ENCODE results near the gene SUSD4.

SUSD4 gene

DNA sequence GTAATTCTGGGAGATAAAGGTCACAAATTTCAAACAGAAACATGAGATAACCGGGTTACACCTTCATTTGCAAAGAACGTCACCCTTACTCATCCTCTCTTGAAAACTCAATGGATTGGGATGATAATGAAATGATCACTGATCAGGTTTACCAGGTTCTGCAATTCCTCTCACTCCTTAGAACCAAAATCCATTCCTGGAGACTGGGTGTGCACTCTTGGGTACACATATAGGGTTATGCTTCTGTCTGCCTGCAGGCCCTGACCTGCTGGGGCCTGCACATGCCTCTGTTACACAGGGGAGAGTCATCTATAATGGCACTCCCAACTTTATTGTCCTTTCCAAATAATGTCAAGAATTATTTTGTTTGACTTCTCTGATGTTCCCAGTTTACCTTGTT, 8.3 kb downstream of the SUSD4 start:
- DNase-seq (ENCODE audit: low read depth): no peak

DNA sequence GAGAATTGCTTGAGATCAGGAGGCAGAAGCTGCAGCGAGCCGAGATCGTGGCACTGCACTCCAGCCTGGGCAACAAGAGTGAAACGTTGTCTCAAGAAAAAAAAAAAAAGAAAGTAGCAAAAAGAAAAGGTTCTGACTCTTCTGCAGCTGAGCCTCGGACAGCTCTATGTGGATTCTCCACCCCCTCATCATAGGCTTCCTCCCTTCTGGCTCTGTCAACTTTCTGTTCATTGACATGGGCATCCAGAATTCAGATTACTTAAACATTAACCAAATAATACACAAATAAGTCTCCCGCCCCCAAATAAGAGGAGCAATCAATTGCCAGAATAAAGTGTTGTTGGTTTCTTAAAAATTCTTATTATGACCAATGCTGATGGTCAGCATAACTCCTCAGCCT, 10.0 kb downstream of the SUSD4 start:
- DNase-seq (ENCODE audit: low read depth): no peak

DNA sequence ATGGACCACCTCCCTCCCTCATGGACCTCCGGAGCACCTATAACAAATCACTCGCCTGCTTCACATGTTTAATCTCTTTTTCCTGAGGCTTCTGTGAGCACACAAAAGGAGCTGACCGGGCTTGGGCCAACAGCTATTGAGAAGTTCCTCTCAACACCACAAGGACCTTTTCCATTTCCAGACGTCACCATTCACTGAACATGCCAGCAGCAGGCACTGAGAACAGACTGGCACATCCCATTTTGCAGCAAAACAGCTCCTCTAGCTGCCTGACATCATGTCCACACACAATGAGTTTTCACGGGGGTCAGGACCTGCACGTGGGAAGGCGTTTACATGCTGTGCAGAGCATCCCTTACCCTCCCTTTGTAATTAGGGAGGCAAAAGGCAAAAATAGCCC, 11.0 kb downstream of the SUSD4 start:
- DNase-seq (ENCODE audit: low read depth): no peak

DNA sequence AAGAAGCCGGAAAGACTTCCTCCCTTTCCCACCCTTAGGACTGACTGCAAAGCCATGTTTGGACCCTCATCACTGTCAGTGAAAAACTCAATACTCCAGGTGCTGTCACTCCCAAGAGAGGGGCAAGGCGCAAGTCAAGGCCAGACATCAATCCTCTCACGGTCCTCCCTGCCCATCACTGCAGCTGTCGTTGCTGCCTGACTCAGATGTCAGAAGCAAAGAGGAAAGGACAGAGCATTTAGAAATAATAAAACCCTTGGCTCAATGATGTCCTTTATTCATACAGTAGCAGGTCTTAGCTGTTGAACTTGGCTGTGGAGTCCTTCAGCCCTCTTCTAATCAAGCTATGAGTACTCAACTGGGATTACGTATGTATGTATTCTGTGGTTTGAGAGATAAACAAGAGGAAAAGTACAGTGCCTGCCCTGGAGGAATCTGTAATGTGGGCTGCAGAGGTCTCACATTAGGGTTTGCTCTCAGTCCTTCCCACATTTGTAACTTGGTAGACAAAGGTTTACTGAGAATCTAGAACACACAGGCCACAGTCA, 13.5 kb downstream of the SUSD4 start:
- no peak for DNase-seq (ENCODE audit: low read depth)

DNA sequence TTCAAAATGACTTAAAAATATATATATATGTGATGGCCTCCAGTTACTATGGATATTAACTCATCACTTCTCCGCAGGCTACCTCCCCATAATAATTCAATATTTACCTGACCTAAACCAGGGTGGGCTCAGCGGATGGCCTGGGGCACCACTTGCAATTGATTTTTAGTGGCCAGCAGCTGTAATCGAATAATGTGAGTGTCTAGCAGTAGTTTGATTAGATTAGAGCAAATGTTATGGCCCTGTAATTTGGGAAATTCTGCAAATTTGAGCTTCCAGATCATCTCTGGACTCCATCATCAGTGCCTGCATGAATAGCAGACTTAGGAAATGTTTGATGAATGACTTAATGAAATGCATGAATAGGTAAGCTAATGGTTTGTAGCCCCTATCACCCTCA, 14.7 kb downstream of the SUSD4 start:
- no peak for DNase-seq (ENCODE audit: low read depth)

DNA sequence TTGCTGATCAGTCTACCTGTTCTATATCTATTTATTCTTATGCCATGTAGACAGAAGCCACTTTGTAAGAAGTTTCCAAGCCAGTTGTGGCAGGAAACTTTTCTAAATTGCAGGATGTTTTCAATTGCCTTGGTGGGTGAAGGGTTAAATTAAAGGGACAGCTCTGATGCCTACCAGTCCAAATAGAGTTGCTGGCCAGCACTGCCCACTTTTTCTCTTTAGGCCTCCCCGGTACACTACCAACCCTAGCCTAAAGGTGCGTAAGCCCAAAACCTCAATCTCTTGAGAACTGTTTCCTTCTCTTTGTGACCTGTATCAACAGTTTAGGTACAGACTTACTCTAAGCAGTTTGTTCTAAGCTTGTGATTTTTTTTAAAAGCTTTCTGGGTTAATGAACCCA, 15.5 kb downstream of the SUSD4 start:
- DNase-seq (ENCODE audit: low read depth): no peak

DNA sequence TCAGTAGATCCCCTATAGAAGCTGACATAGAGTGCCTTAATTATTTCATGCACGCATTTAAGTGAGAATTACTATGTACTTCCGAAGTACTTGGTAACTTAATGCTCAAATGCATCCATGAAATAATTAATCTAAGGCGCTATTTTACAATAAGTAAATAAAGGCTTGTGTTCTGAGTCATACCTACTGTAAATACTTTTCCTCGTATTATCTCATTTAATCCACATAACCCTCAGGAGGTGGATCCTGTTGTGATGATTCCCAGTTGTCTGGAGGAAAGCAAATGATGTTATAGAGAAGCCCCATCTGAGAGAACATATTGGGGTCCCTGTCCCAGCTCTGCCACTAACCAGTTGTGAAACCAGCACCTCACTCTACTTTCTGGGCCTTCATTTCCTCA, 16.4 kb downstream of the SUSD4 start:
- DNase-seq (ENCODE audit: low read depth): no peak

DNA sequence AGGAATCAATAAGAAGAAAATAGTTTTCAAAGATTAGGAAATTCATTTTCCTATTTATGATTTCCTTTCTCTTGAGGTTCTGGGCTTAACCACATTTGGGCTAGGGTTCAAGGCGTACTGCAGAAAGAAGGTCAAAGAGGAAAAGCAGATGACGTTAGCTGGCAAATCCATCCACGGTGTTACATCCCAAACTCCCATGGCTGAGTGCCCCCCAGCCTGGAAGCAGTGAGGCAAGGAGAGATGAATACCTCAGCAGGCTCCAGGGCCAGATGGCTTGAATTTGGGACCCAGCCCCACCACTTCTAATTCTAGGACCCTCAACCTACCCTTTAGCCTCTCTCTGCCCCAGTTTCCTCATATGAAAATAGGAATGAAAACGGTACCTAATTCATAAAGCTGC, 17.7 kb downstream of the SUSD4 start:
- DNase-seq (ENCODE audit: low read depth): no peak

DNA sequence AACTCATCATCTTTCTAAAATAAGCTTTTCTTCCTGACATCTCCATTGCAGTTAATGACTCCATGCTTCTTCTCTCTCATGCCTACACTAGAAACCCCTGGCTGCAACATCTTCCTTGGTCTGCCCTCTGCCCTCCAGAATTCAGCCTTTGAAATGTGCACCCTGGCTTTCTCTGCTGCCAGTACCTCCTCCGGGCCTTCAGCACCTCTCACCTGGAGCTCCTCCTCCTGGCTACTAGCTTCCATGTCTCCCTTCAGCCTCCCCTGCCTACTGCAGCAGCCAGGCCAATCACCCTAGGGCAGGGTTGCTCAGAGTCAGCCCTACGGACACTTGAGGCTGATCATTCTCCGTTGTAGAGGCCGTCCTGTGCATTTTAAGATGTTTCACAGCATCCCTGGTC, 18.3 kb downstream of the SUSD4 start:
- DNase-seq (ENCODE audit: low read depth): no peak

DNA sequence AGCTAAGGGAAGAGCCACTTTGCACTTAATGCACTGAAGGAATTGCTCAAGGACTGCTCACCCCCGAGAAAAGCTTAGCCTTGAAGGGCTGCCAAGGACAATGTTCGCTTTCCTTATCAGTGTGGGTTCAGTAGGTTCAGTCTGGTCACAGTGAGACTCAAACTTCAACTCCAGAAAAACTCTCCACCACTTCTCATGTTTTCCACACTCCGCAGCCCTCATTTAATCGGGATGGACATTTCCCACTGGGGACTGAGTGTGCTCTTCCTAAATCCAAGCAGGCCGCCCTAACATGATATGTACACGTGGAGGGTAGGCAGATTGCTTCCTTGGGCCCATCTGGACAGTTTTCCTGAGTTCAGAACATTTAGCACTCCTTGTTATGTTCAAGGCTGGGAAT, 19.5 kb downstream of the SUSD4 start:
- DNase-seq (ENCODE audit: low read depth): no peak

DNA sequence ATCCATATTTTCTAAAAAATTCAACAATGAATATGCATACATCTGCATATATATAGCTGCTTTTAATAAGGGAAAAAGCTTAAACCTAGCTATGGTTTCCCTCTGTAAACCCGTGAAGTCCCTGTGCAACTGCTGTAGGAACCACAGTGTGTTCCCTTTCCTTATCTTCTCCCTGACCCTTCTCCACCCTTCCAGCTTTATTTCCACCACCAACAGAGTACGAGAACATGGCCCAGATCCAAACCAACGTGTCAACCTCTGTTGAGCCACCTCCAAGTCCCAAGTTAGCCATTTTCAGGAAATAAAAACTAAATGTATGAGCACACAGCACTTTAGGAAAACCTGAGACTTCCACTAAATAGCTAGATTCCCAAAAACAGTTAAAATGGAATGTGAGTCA, 20.3 kb downstream of the SUSD4 start:
- DNase-seq (ENCODE audit: low read depth): no peak

DNA sequence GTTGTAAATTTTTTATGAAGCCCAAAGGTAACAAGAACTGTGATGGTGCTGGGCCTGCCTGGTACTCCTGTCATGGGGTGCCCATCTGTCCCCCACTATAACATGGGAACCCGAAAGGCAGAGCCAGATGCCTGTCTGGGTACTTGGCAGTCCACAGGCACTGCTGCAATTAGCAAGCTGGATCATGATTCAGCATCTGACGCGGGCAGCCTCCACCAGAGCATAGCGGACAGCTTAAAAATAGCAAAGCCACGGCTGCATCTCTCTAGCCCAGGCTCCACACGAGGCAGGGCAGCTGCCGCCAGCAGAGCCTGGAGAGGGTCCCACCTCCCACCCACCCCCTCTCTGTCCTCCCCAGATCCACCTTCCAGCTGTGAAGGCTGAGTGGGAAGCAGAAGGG, 22.9 kb downstream of the SUSD4 start:
- no peak for DNase-seq (ENCODE audit: low read depth)

DNA sequence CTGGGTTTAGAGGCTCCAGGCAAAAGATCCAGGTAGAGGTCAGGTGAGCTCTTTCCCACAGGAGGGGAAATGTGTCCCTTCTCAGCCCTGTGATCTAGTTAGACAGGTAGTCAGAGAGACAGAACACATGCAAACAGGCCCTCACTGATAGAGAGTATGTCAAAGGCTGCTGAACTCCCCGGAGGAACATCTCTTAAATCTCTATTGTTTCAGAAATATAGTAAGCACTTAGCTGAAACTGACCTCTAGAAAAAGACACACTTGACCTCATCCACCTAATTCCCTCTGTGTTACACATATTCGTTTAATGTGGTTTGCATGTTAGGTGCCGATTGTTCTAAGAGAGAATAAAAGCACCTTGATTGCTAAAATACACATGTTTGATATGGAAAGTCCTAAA, 23.3 kb downstream of the SUSD4 start:
- no peak for DNase-seq (ENCODE audit: low read depth)

DNA sequence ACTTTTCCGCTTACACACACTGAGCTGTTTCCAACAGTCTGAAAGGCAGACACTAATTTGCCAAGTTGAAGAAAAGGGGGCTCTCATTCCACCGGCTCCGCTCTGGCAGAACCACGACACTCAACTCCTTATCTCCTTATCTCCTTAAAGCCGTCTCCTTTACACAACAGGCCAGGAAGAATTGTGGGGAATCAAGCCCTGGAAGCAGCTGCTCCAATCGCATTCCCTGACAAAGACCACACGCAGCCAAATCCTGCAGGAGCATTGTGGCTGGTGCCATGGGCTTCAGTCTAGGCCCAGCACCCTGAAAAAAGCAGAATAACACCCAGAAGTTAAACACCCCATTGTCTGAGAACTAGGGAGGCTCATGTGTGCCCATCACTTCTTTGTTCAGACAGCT, 24.1 kb downstream of the SUSD4 start:
- DNase-seq (ENCODE audit: low read depth): no peak

DNA sequence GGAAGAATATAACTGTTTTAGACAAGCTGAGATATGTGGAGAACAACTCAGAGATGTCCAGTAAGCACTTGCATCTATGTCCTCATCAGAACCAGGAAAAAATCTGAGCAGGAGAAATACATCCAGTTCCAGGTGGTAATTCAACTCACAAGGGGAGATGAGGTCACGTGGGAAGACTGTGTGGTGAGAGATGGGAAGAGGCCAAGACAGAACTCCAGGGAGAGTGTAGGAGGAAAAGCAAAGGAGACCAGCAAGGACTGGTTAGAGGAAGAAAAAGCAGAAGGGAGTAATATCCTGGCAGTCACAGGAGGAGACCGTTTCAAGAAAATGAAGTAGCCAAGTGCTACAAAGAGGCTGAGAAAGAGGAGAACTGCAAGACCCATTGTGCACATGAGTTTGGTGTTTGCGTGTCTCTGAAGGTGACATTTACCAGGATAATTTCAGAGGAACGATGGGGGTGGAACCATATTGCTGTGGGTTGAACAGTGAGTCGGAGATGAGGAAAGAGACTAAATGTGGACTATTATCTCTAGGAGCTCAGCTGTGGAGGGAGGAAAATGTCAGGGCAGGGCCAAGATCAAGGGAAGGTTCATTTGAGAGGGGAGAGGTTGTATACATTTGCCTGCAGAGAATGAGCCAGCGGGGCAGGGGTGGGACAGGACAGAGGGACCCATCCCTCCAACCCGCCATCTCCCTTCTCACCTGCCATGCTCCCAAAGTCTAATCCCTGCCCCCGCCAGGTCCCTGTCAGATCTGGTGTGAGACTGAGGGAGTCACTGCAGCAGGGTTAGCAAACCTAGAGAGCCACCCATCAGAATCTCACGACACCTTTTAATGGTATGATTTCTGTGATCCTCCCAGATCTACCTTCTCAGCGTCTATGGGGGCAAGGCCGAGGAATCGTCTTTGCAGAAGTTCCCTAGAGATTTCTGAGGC, 24.9 kb downstream of the SUSD4 start:
- no peak for DNase-seq (ENCODE audit: low read depth)

DNA sequence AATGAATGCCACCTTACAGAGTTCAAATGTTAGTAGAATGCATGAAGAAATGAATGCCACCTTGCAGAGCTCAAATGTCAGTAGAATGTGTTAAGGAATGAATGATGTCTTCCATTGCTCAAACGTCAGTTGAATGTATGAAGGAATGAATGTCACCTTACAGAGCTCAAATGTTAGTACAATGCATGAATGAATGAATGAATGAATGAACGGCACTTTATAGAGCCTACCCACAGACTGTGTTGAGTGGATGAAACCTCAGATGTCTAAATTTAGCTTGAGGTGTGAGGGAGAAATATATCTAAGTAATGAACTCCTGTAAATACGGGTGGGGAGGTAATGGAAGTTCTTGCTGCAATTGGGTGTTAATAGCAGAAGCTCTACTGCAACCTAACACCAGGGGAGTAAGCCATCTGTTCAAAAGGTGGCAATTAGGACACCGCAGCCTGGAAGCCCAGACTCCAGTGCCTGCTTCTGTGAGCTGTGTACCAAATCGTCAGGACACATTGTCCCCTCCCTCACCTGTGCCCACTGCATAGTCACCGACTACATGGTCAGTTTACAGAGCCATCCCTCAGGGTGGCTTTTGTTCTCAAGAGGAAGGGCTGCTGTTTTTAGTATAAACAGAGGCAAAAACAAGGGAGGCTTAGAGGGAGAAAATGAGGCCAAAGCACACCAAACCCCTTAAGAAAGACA, 26.7 kb downstream of the SUSD4 start:
- no peak for DNase-seq (ENCODE audit: low read depth)

DNA sequence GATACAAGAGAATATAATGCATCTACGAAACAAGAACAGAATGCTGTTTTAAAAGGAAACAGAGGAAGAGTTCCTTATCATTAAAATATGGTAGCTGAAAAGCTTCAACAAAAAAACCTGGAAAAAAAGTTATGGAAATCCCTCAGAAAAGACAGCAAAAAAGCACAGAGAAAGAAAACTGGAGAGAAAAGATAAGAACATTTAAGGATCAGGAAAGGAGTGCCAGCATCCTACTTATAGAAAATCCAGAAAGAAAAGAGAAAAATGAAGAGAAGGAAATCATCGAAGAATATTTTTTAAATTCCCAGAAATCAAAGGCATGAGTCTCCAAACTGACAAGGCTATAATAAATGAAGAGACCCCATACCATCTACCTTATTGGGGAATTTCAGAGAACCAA, 29.8 kb downstream of the SUSD4 start:
- no peak for DNase-seq (ENCODE audit: low read depth)

DNA sequence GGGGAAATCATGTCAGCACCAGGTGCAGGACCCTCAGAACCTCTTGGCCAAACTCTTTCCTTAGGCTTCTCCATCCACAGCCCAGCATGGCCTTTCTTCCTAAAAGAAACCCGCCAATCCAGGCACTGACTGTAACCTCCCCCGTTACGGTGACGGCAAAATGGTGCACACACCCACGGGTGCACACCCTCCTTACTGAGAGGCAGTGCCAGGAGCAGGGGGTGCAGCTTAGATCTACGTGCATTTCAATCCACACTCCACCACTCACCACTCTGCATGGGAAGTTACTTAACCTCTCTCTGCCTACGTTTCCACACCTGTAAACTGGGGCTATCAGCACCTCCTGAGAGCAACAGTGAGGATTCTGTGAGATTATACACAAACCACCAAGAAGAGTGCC, 31.0 kb downstream of the SUSD4 start:
- no peak for DNase-seq (ENCODE audit: low read depth)

DNA sequence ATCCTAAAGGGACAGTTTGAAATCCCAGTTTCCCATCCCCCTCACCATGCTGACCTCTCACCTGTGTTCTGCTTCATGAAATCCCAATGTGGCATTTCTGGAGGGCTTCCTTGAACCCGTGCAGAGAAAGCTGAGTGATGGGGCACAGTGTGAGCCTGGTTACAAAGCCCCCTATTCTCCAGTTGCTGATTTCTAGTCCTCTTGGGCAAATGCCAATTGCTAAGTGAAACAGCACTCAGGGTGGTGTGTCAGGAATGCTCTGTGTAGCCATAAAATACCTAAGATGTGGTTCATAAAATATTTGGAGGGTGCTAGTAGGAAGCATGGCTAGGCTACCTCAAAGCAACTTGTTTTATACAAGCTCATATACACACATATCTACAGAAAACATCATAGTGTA, 32.0 kb downstream of the SUSD4 start:
- no peak for DNase-seq (ENCODE audit: low read depth)

DNA sequence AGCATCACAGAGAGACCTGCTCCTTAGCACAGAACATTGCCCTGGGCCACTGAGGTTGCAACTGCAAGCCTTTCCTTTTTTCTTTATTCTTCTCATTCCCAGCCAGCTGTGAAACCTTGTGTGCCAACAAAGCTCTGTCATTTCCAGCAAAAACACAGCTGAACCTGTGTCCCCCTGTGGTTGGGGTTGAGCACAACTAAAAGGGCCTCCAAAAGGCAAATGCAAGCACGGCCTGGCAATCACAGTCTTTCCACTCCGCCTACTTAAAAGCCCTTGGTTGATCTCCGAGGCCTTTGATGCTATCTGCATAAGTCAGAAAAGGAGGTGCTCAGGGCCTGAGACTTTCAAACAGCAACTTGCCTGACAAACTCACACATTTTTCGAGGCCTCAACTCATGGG, 32.7 kb downstream of the SUSD4 start:
- no peak for DNase-seq (ENCODE audit: low read depth)

DNA sequence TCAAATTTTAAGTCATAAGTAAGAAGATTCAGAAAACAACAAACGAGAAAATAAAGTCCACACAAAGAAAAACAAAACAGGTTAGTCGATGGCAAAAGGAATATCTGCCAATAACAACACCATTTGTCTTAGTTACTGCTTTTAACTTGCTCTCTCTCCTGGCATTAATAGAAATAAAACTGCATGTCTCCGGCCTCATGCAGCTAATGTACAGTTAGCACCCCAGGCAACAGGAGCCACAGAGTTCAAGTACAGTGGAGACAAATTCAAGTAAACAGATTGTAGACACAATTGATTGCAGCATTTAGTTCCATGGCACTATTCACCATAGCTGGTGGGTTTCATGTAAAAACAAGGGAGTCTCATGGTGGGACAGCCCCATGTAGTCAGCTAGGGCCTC, 33.5 kb downstream of the SUSD4 start:
- no peak for DNase-seq (ENCODE audit: low read depth)

DNA sequence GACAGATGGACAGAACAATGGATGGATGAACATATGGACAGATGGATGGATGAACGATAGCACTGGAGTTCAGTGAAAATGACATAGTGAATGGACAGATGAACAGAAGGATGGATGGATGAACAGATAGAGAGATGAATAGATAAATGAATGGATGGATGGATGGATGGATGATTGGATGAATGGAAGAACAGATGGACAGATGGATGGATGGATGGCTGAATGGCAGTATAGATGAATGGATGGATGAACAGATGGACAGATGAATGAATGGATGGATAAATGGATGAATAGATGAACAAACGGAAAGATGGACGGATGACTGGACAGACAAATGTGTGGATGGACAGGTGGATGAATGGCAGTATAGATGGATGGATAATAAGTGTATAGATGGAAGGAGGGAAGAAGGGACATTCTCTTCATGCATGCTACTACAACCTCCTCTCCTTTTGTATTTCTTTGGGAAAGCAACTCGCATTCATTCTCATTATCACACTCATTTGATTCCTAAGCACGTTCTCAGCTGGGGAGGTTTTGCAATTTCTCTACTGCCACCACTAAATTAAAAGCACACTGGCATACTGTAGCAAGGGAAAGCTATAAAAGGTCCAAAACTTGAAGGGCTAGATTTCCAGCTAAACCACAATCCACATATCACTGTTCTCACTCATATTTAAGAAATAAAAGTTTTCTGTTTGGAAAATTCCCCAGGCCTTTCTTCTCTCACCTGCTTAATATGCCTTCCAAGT, 34.1 kb downstream of the SUSD4 start:
- DNase-seq (ENCODE audit: low read depth): no peak

DNA sequence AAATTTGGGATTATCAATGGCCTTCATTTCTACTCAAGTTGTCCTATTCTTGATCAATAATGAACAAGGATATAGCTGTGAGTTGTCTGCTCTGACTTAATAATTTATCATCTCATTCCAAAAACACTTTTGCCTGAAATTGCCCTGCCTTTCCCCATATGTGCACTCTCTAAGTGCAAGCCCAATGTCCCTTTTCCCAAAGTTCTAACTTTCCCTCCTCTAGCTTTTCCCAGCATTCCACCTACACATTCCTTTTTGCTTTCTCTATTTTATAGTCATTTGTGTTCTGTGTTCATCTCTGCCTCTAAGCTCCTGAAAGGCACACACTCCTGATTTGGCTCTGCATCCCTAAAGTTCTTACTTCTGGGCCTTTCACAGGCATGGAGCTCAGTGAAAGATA, 34.7 kb downstream of the SUSD4 start:
- no peak for DNase-seq (ENCODE audit: low read depth)

Data from activated T-cell treated with anti-CD3 and anti-CD28 coated beads for 48 hours (primary cell).